Retinal pigment epithelial cell (primary cell): Measurements from ENCODE around the gene DACT3.

ENCODE experiments used
- DNase-seq: peaks from one replicate; pipeline ENCODE4 v3.0.0-alpha.2; 2010; ENCODE audit warnings: low read depth
- H3K4me3 ChIP-seq: 2 replicates; pipeline ENCODE4 v1.5.1; 2011; ENCODE audit warnings: mild to moderate bottlenecking, low read length, control low read depth, moderate library complexity
- TF ChIP-seq, protein P1 (sequence below): conservative IDR thresholded peaks from 2 replicates; pipeline ENCODE4 v1.5.1; 2011; ENCODE audit warnings: low read depth, low read length, control low read depth, inconsistent platforms

DACT3 gene

DNA sequence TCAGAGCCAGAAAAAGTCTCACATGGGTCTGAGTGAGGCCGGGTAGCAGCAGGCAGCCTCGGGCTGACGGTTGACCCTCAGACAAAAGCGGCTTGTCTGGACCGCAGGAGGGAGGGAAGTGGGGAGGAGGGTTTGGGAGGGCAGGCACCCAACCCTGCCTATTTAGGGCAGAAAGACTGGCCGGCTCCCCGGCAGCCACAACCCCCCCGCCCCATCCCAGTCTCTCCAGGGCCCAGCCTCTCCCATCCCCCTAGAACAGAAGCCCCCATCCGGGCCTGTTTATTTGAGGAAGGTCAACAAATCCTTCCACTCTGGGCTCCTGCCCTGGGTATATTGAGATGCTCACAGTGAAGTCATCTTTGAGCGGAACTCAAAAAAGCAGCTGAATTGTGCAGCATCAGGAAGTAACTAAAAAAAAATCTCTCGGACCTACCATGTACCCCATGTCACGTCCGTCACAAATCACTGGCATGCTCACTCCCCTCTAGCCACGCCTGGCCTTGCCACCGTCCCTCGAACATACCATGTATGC lies 6.3 kb downstream of the DACT3 start:
- no peak overlapping the region for H3K4me3 ChIP-seq
- DNase-seq: no peak
- TF ChIP-seq, protein P1, sequence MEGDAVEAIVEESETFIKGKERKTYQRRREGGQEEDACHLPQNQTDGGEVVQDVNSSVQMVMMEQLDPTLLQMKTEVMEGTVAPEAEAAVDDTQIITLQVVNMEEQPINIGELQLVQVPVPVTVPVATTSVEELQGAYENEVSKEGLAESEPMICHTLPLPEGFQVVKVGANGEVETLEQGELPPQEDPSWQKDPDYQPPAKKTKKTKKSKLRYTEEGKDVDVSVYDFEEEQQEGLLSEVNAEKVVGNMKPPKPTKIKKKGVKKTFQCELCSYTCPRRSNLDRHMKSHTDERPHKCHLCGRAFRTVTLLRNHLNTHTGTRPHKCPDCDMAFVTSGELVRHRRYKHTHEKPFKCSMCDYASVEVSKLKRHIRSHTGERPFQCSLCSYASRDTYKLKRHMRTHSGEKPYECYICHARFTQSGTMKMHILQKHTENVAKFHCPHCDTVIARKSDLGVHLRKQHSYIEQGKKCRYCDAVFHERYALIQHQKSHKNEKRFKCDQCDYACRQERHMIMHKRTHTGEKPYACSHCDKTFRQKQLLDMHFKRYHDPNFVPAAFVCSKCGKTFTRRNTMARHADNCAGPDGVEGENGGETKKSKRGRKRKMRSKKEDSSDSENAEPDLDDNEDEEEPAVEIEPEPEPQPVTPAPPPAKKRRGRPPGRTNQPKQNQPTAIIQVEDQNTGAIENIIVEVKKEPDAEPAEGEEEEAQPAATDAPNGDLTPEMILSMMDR: no peak

DNA sequence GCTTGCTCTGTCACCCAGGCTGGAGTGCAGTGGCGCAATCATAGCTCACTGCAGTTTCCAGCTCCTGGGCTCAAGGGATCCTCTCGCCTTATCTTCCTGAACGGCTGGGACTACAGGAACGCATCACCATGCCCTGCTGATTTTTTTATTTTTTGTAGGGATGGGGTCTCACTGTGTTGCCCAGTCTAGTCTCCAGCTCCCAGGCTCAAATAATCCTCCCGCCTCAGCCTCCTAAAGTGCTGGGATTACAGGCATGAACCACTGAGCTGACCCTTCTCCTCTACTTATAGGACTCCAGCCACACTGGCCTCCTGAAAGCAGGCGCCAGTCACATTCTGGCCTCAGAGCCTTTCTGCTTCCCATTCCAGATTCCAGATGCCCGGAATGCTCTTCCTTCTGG lies 10.5 kb downstream of the DACT3 start:
- DNase-seq: no peak
- no peak overlapping the region for H3K4me3 ChIP-seq
- TF ChIP-seq, protein P1: no peak

DNA sequence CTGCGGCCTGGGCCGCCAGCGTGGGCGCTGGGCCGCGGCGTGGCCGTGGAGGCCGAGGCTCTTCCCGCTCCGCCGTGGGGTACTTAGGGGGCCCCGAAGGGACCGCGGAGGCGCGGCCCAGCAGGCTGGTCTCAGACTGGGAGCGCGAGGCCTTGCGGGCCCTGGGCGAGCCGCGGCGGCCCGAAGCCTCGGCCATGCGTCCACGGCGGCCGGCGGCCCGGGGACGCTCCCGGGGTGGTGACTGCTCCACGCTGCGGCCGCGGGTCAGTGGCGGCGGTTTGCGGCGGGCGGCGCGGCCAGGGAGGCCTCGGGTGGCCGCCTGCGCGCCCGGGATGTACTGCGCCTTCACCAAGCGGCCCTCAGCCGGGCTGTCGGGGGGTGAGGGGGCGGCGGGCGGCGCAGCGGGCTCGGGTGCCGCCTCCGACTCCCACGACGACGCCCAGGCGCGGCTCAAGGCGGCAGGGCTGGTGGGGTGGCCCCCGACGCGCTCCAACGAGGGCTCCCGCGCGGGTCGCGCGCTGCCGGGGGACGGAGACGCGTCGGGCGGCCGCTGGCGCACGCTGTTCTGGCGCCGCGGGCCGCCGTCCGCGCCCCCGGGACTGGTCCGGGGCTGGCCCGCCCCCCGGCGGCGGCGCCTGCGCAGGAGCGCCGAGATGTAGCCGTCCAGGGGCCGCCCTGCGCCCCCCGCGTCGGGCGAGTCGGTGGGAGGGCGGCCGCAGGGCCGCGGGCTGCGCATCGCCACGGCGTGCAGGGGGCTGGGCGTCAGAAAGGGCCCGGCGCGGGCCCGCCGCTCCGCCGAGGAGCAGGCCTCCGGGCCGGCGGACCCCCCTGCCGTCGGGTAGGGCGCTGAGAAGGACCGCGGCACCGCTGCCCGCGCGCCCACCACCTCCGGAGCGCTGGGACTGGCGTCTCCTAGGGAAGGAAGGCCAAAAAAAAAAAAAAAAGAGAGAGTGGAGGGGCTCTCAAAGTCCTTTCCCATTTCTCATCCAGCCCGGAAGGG lies 11.7 kb downstream of the DACT3 start:
- TF ChIP-seq, protein P1: no peak
- no peak overlapping the region for H3K4me3 ChIP-seq
- DNase-seq: no peak

DNA sequence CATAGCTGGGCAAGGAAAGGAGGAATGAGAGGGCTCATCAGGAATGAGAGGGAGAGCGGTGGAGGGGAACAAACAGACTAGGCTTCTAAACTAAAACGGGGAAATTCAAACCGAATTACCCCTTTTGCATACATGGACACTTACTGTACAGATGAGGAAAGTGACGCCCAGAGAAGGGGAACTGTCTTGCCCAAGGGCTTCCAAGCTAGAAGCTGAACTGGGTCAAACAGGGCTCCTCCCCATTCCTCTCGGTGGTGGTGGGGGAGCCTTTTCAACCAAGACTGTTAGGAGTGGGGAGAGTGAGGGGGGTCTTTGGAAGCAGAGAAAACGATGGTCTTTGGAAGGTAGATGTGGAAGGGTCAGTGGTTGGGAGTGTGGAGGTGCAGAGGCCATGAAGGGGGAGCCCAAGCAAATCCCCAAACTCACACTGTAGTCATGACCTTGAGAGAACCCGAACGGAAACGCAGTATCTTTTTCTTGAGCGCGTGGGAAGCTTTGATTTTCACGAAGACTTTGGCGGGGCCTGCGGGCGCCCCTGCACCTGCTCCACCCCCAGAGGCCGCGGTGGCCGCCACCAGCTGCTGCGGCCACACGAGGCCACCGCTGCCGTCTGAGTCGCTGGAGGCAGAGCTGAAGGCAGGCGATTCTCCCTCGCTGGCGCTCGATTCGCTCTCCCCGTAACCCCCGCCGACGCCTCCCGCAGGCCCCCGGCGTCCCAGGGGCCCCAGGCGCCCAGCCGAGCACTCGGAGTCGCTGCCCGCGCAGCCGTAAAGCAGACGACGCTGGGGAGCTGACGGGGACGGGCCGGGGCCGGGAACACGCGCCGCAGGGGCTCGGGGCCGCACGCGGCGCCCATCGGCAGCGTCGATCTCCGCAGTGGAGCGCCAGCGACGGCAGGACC lies 12.7 kb downstream of the DACT3 start:
- DNase-seq: no peak
- TF ChIP-seq, protein P1: no peak
- H3K4me3 ChIP-seq: no peak overlapping the region

DNA sequence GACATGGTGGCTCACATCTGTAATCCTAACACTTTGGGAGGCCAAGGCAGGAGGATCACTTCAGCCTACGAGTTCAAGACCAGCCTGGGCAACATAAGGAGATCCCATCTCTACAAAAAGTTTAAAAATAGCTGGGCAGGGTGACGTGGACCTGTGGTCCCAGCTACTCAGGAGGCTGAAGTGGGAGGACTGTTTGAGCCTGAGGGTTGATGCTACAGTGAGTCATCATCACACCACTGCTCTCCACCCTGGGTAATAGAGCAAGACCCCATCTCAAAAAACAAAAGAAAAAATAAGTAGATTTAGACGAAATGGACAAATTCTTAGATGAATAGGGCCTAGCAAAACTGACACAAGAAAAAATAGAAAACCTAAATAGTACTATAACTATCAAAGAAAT lies 14.6 kb downstream of the DACT3 start:
- DNase-seq: no peak
- H3K4me3 ChIP-seq: no peak overlapping the region
- TF ChIP-seq, protein P1: no peak

DNA sequence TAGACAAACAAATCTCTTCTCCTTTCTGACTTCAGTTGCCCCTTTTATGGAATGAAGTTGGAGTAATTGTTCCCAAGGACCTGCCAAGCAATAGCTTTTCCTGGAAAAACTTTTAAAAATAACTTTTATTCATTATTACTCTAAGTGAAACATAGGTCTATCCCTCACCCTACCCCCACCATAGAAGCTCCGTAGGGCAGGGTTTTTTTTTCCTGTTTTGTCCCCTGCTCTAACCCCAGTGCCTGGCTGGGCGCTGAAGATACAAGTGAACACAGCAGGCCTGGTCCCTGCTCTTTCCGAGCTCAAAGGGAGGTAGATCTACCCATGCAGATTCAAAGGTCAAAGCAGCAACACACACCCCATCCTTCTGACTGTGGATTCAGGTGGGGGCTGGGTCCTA lies 16.3 kb downstream of the DACT3 start:
- H3K4me3 ChIP-seq: no peak overlapping the region
- TF ChIP-seq, protein P1: no peak
- no peak for DNase-seq
